RWPE2 (cell line): ENCODE results near the gene TBC1D32.
A peak's percentile ranks its signal among the peaks of the same experiment; 100 is the strongest.
"Not testable (repeated sequence)": the region's sequence is repeated elsewhere in the genome, so short reads cannot be mapped to it uniquely, and the experiment has no call there.

Source experiments
- ATAC-seq: fragments of 200-7000 bp; cut with Tn5 transposase; 3 replicates; pipeline ENCODE4 v1.9.1; 2021; ENCODE audit warnings: low read depth
- DNase-seq: peaks from one replicate; pipeline ENCODE4 v3.0.0-alpha.2; 2020; ENCODE audit warnings: low spot score
- H3K27ac ChIP-seq: fragments of 450-650 bp; 2 replicates; pipeline ENCODE4 v1.5.1; 2017; ENCODE audit warnings: mild to moderate bottlenecking; ENCODE audit not compliant: poor library complexity, severe bottlenecking
- H3K27me3 ChIP-seq: fragments of 250-450 bp; sonication (Bioruptor Pico); 2 replicates; pipeline ENCODE4 v1.5.1; 2021; ENCODE audit warnings: mild to moderate bottlenecking, moderate library complexity; ENCODE audit not compliant: insufficient read depth, poor library complexity, severe bottlenecking
- H3K36me3 ChIP-seq: fragments of 250-450 bp; sonication (Bioruptor Pico); 2 replicates; pipeline ENCODE4 v1.5.1; 2020; ENCODE audit warnings: low read depth, mild to moderate bottlenecking, moderate library complexity
- H3K4me1 ChIP-seq: fragments of 250-450 bp; sonication (Bioruptor Pico); 2 replicates; pipeline ENCODE4 v1.5.1; 2021; ENCODE audit warnings: mild to moderate bottlenecking, moderate library complexity; ENCODE audit not compliant: insufficient read depth, poor library complexity, severe bottlenecking
- H3K4me3 ChIP-seq: fragments of 250-450 bp; sonication (Bioruptor Pico); 2 replicates; pipeline ENCODE4 v1.5.1; 2021; ENCODE audit warnings: mild to moderate bottlenecking, moderate library complexity; ENCODE audit not compliant: severe bottlenecking
- H3K9me3 ChIP-seq: fragments of 250-450 bp; sonication (Bioruptor Pico); 2 replicates; pipeline ENCODE4 v1.5.1; 2021; ENCODE audit warnings: mild to moderate bottlenecking, moderate library complexity; ENCODE audit not compliant: severe bottlenecking
- CTCF ChIP-seq: fragments of 450-650 bp; IDR thresholded peaks from one replicate; pipeline ENCODE4 v1.5.1; 2017; ENCODE audit warnings: mild to moderate bottlenecking, moderate library complexity; ENCODE audit not compliant: poor library complexity, severe bottlenecking

TBC1D32 gene

GRCh38 chr6:121210943-121211342 is 123.3 kb downstream of the TBC1D32 start:
- DNase-seq: no peak
- Histone ChIP-seq H3K4me1 (no peaks in the 10 kb centered on the region), H3K27me3 (no peaks in the 10 kb centered on the region), H3K27ac (no peak overlapping the region), H3K9me3 (no peaks in the 10 kb centered on the region), H3K36me3 (no peaks in the 10 kb centered on the region), H3K4me3 (no peak overlapping the region)
- TF ChIP-seq CTCF: no peak
- no peak for ATAC-seq

- TF ChIP-seq CTCF: no peak
- DNase-seq (no peak), ATAC-seq (no peak)
- Histone ChIP-seq H3K4me3 (no peak overlapping the region), H3K9me3 (no peaks in the 10 kb centered on the region), H3K27me3 (no peaks in the 10 kb centered on the region), H3K4me1 (peaks cover 6% of the 10 kb centered on the region), H3K27ac (no peak overlapping the region), H3K36me3 (no peaks in the 10 kb centered on the region)
Observed at GRCh38 chr6:121205569-121205968, 128.7 kb downstream of the TBC1D32 start.

- H3K4me1 ChIP-seq: peaks cover 6% of the 10 kb centered on the region
- H3K9me3 ChIP-seq: no peaks in the 10 kb centered on the region
Observed at GRCh38 chr6:121201105-121201504, 133.2 kb downstream of the TBC1D32 start.

GRCh38 chr6:121196042-121196441 is 138.2 kb downstream of the TBC1D32 start:
- ATAC-seq, H3K36me3 ChIP-seq, H3K27ac ChIP-seq, DNase-seq, H3K4me3 ChIP-seq, H3K4me1 ChIP-seq, H3K9me3 ChIP-seq, H3K27me3 ChIP-seq: not testable (repeated sequence)

More at GRCh38 chr6:121201105-121201504, 133.2 kb downstream of the TBC1D32 start:
- DNase-seq (no peak), ATAC-seq (peak; percentile 91)
- Histone ChIP-seq H3K27ac (no peak overlapping the region), H3K36me3 (no peaks in the 10 kb centered on the region; the same call in 1 of the 2 replicates), H3K4me3 (no peak overlapping the region), H3K27me3 (no peaks in the 10 kb centered on the region)
- TF ChIP-seq CTCF: no peak

- ATAC-seq (no peak), DNase-seq (no peak)
- H3K4me3 ChIP-seq: no peak overlapping the region
- no peaks in the 10 kb centered on the region for H3K4me1 ChIP-seq
- TF ChIP-seq CTCF: no peak
- H3K27me3 ChIP-seq: no peaks in the 10 kb centered on the region
- H3K36me3 ChIP-seq: no peaks in the 10 kb centered on the region
- H3K9me3 ChIP-seq: no peaks in the 10 kb centered on the region
- H3K27ac ChIP-seq: no peak overlapping the region
Observed at GRCh38 chr6:121190122-121190521, 144.2 kb downstream of the TBC1D32 start.
